COLO829 (cell line): ENCODE measurements around the gene CRELD1.

ENCODE experiments used
- DNase-seq: peaks from one replicate; pipeline ENCODE4 v3.0.0; 2012; ENCODE audit warnings: low spot score

The CRELD1 gene

GRCh38 chr3:9955611-9956352 is 22.1 kb downstream of the CRELD1 start:
- no peak for DNase-seq

DNA sequence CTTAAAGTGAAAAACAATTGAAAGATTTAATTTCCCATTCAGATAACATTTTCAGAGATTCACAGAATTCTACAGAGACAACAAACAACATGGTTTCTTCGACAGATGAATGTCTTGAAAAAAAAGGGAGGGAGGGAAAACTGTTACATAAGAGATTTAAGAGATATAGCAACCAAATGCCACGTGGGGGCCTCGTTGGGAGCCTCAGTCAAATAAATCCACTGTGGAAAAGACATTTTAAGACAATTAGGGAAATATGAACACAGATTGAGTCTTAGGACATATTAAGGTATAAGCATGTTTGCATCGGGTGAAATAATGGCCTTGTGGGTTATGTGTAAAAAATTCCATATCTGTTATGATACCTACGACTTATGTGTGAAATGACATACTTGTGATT is 23.6 kb downstream of the CRELD1 start:
- no peak for DNase-seq

DNA sequence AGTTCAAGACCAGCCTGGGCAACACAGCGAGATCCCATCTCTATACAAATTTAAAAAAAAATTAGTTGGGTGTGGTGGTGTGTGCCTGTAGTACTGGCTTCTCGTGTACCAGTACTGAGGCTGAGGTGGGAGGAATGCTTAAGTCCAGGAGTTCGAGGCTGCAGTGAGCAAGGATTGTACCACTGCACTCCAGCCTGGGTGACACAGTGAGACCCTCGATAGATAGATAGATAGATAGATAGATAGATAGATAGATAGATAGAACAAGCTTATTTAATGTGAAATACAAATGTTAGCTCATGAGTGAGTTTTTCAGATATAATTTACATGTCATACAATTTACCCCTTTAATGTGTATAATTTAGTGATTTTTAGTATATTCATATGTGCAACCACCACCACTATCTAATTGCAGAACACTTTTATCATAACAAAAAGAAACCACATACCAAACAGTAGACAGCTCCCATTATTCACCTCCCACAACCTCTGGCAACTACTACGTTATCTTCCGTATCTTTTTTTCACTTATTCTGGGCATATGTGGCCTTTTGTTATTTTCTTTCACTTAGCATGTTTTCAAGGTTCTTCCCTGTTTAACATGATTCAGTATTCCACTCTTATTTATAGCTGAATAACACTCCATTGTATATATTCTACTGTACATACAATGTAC is 31.7 kb downstream of the CRELD1 start:
- DNase-seq = no peak

- DNase-seq = no peak
Measured at GRCh38 chr3:9966841-9967240, 33.2 kb downstream of the CRELD1 start.

DNA sequence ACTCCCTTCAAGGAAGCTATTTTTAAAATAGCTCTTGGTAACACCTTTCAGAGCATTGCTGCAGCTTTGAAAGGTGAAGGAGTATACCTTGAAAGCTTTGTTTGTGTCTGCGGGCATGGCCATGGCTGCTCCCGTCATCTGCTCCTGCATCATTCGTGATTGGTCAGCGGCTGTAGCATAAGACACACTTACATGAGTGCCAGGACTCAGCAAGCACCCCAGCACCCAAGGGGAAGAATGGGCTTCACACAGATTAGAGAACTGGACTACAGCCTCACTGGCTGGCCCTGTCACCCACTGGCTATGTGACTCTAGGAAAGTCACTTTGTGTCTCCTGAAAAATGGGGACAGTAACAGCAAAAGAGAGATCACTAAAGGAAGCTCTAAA is 36.0 kb downstream of the CRELD1 start:
- no peak for DNase-seq

GRCh38 chr3:9970020-9970652 is 36.5 kb downstream of the CRELD1 start:
- no peak for DNase-seq

GRCh38 chr3:9976721-9977709 is 43.4 kb downstream of the CRELD1 start:
- DNase-seq = peak; percentile 35

- DNase-seq = no peak
Measured at GRCh38 chr3:9978710-9979305, 45.2 kb downstream of the CRELD1 start.

GRCh38 chr3:9980251-9980650 is 46.6 kb downstream of the CRELD1 start:
- DNase-seq = no peak

DNA sequence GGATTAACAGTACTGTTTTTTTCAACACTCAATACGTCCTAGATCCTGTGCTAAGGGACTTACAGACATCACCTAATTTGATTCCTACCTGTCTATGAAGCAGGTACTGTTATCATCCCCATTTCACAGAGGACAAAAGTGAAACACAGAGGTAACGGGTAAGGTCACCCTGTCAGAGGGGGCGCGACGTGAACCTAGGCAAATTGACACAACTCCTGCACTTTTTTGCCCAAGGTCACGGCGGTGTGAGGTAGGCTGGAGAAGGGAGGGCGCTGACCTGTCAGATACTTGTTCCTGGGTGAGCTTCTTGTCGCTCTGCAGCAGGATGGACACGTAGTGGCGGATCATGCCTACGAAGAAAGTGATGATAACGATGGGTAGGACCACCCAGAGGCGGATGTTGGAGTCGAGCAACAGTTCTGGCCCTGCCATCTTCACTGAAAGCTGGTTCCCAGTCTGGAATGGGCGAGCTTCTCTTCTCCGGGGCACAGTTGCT is 52.6 kb downstream of the CRELD1 start:
- no peak for DNase-seq

GRCh38 chr3:9994086-9994844 is 60.6 kb downstream of the CRELD1 start:
- DNase-seq = no peak
